SK-N-SH treated with all-trans-retinoic acid at 6 μM for 48 hours (cell line): ENCODE results near the gene ANKLE2.

Experiments
- ATAC-seq: fragments of 200-7000 bp; cut with Tn5 transposase; 3 replicates; pipeline ENCODE4 v1.9.1; 2020; ENCODE audit warnings: mild to moderate bottlenecking, moderate library complexity
- ARNTL ChIP-seq: fragments of 450-650 bp; formaldehyde crosslinking; IDR thresholded peaks from 2 replicates; pipeline ENCODE4 v1.5.0; 2020; ENCODE audit warnings: low read depth, mild to moderate bottlenecking, moderate library complexity, borderline replicate concordance
- BACH2 ChIP-seq: fragments of 250-450 bp; sonication (Bioruptor Pico); IDR thresholded peaks from 2 replicates; pipeline ENCODE4 v1.9.0; 2021; ENCODE audit warnings: mild to moderate bottlenecking, borderline replicate concordance
- CSDC2 ChIP-seq: fragments of 250-450 bp; sonication (Bioruptor Pico); IDR thresholded peaks from 2 replicates; pipeline ENCODE4 v1.5.0; 2020; ENCODE audit warnings: mild to moderate bottlenecking, moderate library complexity
- ESRRG ChIP-seq: fragments of 250-450 bp; sonication (Bioruptor Pico); IDR thresholded peaks from 2 replicates; pipeline ENCODE4 v1.6.1; 2021; ENCODE audit warnings: mild to moderate bottlenecking
- GLIS3 ChIP-seq: fragments of 250-450 bp; sonication (Bioruptor Pico); IDR thresholded peaks from 2 replicates; pipeline ENCODE4 v1.5.0; 2020; ENCODE audit warnings: mild to moderate bottlenecking, moderate library complexity
- ISL1 ChIP-seq: fragments of 250-450 bp; sonication (Bioruptor Pico); IDR thresholded peaks from 2 replicates; pipeline ENCODE4 v2.1.2; 2022; ENCODE audit warnings: mild to moderate bottlenecking, moderate library complexity
- OSR1 ChIP-seq: fragments of 250-450 bp; sonication (Bioruptor Pico); IDR thresholded peaks from 2 replicates; pipeline ENCODE4 v1.8.0; 2022; ENCODE audit warnings: moderate library complexity, mild to moderate bottlenecking, inconsistent platforms
- PPARA ChIP-seq: fragments of 250-450 bp; sonication (Bioruptor Pico); IDR thresholded peaks from 2 replicates; pipeline ENCODE4 v1.5.0; 2020; ENCODE audit warnings: mild to moderate bottlenecking, borderline replicate concordance
- RARB ChIP-seq: fragments of 250-450 bp; sonication (Bioruptor Pico); IDR thresholded peaks from 2 replicates; pipeline ENCODE4 v1.8.0; 2021; ENCODE audit warnings: mild to moderate bottlenecking, moderate library complexity
- SNAI2 ChIP-seq: fragments of 250-450 bp; sonication (Bioruptor Pico); IDR thresholded peaks from 2 replicates; pipeline ENCODE4 v1.5.0; 2020; ENCODE audit warnings: mild to moderate bottlenecking, moderate library complexity
- TCF4 ChIP-seq: fragments of 250-450 bp; sonication (Bioruptor Pico); IDR thresholded peaks from 2 replicates; pipeline ENCODE4 v1.8.0; 2021; ENCODE audit warnings: mild to moderate bottlenecking, moderate library complexity, borderline replicate concordance
- ZC3H10 ChIP-seq: fragments of 250-450 bp; sonication (Bioruptor Pico); IDR thresholded peaks from 2 replicates; pipeline ENCODE4 v1.5.1; 2021; ENCODE audit warnings: mild to moderate bottlenecking, moderate library complexity
- ZFP30 ChIP-seq: fragments of 450-650 bp; formaldehyde crosslinking; IDR thresholded peaks from 2 replicates; pipeline ENCODE4 v1.5.0; 2022; ENCODE audit warnings: mild to moderate bottlenecking, moderate library complexity
- ZNF565 ChIP-seq: fragments of 450-650 bp; formaldehyde crosslinking; conservative IDR thresholded peaks from 2 replicates; pipeline ENCODE4 v1.5.0; 2020; ENCODE audit warnings: low read depth, mild to moderate bottlenecking, moderate library complexity
- ZNF70 ChIP-seq: fragments of 450-650 bp; formaldehyde crosslinking; IDR thresholded peaks from 2 replicates; pipeline ENCODE4 v1.5.0; 2020; ENCODE audit warnings: mild to moderate bottlenecking, moderate library complexity
- ZNF8 ChIP-seq: fragments of 450-650 bp; formaldehyde crosslinking; IDR thresholded peaks from 2 replicates; pipeline ENCODE4 v1.5.0; 2020; ENCODE audit warnings: mild to moderate bottlenecking, moderate library complexity
- TF ChIP-seq, protein P1 (sequence below): fragments of 250-450 bp; sonication (Bioruptor Pico); IDR thresholded peaks from 2 replicates; pipeline ENCODE4 v1.5.0; 2020; ENCODE audit warnings: mild to moderate bottlenecking, moderate library complexity
- TF ChIP-seq, protein P2 (sequence below): fragments of 250-450 bp; sonication (Bioruptor Pico); IDR thresholded peaks from 2 replicates; pipeline ENCODE4 v1.8.0; 2020; ENCODE audit warnings: mild to moderate bottlenecking, moderate library complexity, borderline replicate concordance
- TF ChIP-seq, protein P3 (sequence below): fragments of 250-450 bp; sonication (Bioruptor Pico); IDR thresholded peaks from 2 replicates; pipeline ENCODE4 v1.5.1; 2021; ENCODE audit warnings: mild to moderate bottlenecking, moderate library complexity
- TF ChIP-seq, protein P4 (sequence below): fragments of 250-450 bp; sonication (Bioruptor Pico); IDR thresholded peaks from 2 replicates; pipeline ENCODE4 v1.5.1; 2020; ENCODE audit warnings: low read depth, mild to moderate bottlenecking, moderate library complexity
- TF ChIP-seq, protein P5 (sequence below): fragments of 250-450 bp; sonication (Bioruptor Pico); IDR thresholded peaks from 2 replicates; pipeline ENCODE4 v1.8.0; 2021; ENCODE audit warnings: low read depth, mild to moderate bottlenecking, moderate library complexity, borderline replicate concordance

ANKLE2 gene

DNA sequence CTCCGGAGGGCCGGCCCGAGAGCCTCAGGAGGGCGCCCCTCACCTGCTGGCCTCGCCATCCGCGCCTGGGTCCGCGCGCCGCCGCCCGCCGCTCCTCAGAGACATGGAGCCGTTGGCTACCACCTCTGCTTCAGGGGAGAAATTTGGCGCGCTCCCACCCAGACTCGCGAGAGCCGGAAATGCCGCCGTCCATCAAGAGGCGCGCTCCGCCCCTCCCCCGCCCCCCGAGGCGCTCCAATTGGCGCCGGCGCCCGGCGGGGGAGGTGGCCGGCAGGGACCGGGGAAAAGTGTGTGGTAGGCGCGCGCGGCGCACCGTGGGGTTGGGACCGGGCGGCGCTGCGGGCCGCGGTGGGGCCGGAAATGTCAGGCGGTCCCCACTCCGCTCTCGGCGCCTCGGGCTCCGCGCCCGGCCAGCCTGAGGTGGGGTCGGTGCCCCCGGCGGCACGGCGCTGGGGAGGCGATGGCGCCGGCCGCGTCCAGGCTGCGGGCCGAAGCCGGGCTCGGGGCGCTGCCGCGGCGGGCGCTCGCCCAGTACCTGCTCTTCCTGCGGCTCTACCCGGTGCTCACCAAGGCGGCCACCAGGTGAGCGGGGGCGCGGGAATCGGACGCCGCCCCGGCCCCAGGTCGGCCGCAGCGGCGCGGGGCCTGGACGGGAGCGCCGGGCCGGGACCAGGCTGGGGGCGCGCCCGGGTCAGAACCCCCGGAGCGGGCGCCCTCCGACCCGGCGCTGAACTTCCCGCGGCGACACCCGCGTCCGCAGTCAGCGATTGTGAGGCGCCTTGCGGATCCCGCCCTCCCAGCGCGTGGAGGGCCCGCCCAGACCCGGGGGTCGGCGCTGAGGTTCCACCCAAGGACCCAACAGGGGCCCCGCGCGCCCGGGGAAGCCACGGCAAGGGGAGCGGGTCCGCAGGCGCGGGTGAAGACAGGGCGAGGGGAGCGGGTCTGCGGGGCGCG, 74.1 kb downstream of the ANKLE2 start, which contains the start of the genes POLE and PXMP2:
POLE (minus strand) TSS at position 132 of the 954 bp plus-strand sequence; CDS start at position 105, 27 bp downstream.
PXMP2 (plus strand) TSS at position 377 of the 954 bp plus-strand sequence; CDS start at position 461, 84 bp downstream.
- peak; percentile 99 for ATAC-seq
- TF ChIP-seq BACH2 (CRISPR knock-in tag) = no peak
- TF ChIP-seq, protein P1, sequence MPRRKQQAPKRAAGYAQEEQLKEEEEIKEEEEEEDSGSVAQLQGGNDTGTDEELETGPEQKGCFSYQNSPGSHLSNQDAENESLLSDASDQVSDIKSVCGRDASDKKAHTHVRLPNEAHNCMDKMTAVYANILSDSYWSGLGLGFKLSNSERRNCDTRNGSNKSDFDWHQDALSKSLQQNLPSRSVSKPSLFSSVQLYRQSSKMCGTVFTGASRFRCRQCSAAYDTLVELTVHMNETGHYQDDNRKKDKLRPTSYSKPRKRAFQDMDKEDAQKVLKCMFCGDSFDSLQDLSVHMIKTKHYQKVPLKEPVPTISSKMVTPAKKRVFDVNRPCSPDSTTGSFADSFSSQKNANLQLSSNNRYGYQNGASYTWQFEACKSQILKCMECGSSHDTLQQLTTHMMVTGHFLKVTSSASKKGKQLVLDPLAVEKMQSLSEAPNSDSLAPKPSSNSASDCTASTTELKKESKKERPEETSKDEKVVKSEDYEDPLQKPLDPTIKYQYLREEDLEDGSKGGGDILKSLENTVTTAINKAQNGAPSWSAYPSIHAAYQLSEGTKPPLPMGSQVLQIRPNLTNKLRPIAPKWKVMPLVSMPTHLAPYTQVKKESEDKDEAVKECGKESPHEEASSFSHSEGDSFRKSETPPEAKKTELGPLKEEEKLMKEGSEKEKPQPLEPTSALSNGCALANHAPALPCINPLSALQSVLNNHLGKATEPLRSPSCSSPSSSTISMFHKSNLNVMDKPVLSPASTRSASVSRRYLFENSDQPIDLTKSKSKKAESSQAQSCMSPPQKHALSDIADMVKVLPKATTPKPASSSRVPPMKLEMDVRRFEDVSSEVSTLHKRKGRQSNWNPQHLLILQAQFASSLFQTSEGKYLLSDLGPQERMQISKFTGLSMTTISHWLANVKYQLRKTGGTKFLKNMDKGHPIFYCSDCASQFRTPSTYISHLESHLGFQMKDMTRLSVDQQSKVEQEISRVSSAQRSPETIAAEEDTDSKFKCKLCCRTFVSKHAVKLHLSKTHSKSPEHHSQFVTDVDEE (CRISPR knock-in tag) = 0 out of 2 replicates have a peak, but pooled peaks have one; percentile 30
- TF ChIP-seq, all 23 proteins: peak for 1

DNA sequence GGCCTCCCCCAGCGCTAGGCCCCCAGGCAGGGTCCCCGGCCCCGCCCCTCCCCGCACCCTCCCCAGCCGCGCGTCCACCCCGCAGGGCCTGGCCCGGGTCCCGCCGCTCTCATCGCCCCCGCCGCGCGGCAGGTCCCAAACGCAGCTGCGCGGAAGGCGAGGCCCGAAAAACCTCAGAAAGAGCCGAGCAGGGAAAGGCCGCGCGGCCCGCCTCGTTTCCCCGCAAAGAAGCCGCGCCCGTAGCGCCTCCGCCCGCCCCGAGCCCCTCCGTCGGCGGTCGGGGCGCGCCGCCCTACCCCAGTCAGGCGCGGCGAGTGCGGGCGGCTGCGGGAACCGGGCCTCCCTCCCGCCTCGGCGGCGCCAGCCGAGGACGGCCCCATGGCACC, 74.8 kb downstream of the ANKLE2 start:
- ATAC-seq = peak; percentile 72
- TF ChIP-seq, protein P1 (CRISPR knock-in tag) = no peak
- TF ChIP-seq TCF4 (no peak), OSR1 (CRISPR knock-in tag) (no peak), ARNTL (no peak), ZNF70 (CRISPR knock-in tag) (no peak), ZNF8 (no peak), ISL1 (CRISPR knock-in tag) (no peak), CSDC2 (no peak), ZC3H10 (CRISPR knock-in tag) (no peak), ZFP30 (CRISPR knock-in tag) (no peak), ESRRG (CRISPR knock-in tag) (no peak), SNAI2 (no peak), GLIS3 (no peak), RARB (no peak), PPARA (CRISPR knock-in tag) (no peak), ZNF565 (CRISPR knock-in tag) (no peak)
- TF ChIP-seq, protein P2, sequence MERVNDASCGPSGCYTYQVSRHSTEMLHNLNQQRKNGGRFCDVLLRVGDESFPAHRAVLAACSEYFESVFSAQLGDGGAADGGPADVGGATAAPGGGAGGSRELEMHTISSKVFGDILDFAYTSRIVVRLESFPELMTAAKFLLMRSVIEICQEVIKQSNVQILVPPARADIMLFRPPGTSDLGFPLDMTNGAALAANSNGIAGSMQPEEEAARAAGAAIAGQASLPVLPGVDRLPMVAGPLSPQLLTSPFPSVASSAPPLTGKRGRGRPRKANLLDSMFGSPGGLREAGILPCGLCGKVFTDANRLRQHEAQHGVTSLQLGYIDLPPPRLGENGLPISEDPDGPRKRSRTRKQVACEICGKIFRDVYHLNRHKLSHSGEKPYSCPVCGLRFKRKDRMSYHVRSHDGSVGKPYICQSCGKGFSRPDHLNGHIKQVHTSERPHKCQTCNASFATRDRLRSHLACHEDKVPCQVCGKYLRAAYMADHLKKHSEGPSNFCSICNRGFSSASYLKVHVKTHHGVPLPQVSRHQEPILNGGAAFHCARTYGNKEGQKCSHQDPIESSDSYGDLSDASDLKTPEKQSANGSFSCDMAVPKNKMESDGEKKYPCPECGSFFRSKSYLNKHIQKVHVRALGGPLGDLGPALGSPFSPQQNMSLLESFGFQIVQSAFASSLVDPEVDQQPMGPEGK (CRISPR knock-in tag) = no peak
- TF ChIP-seq, protein P3, sequence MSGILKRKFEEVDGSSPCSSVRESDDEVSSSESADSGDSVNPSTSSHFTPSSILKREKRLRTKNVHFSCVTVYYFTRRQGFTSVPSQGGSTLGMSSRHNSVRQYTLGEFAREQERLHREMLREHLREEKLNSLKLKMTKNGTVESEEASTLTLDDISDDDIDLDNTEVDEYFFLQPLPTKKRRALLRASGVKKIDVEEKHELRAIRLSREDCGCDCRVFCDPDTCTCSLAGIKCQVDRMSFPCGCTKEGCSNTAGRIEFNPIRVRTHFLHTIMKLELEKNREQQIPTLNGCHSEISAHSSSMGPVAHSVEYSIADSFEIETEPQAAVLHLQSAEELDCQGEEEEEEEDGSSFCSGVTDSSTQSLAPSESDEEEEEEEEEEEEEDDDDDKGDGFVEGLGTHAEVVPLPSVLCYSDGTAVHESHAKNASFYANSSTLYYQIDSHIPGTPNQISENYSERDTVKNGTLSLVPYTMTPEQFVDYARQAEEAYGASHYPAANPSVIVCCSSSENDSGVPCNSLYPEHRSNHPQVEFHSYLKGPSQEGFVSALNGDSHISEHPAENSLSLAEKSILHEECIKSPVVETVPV = no peak
- TF ChIP-seq, protein P4, sequence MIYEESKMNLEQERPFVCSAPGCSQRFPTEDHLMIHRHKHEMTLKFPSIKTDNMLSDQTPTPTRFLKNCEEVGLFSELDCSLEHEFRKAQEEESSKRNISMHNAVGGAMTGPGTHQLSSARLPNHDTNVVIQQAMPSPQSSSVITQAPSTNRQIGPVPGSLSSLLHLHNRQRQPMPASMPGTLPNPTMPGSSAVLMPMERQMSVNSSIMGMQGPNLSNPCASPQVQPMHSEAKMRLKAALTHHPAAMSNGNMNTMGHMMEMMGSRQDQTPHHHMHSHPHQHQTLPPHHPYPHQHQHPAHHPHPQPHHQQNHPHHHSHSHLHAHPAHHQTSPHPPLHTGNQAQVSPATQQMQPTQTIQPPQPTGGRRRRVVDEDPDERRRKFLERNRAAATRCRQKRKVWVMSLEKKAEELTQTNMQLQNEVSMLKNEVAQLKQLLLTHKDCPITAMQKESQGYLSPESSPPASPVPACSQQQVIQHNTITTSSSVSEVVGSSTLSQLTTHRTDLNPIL (CRISPR knock-in tag) = no peak
- TF ChIP-seq, protein P5, sequence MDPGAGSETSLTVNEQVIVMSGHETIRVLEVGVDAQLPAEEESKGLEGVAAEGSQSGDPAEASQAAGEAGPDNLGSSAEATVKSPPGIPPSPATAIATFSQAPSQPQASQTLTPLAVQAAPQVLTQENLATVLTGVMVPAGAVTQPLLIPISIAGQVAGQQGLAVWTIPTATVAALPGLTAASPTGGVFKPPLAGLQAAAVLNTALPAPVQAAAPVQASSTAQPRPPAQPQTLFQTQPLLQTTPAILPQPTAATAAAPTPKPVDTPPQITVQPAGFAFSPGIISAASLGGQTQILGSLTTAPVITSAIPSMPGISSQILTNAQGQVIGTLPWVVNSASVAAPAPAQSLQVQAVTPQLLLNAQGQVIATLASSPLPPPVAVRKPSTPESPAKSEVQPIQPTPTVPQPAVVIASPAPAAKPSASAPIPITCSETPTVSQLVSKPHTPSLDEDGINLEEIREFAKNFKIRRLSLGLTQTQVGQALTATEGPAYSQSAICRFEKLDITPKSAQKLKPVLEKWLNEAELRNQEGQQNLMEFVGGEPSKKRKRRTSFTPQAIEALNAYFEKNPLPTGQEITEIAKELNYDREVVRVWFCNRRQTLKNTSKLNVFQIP = no peak
